Mammary epithelial cell (primary cell): Measurements from ENCODE around the gene MAPKAPK5.

ENCODE experiments used
- EZH2 ChIP-seq: IDR thresholded peaks from 2 replicates; pipeline ENCODE4 v1.6.1; 2012; ENCODE audit warnings: low read length, inconsistent platforms, borderline replicate concordance
- TF ChIP-seq, protein P1 (sequence below), 2 donors: IDR thresholded peaks in 1 of 2; conservative IDR thresholded peaks in 1 of 2; 2 replicates each; pipeline ENCODE4 v1.5.1; 2011 to 2012; ENCODE audit warnings: inconsistent platforms in 2 of 2, low read length in 2 of 2, mild to moderate bottlenecking in 2 of 2, control low read depth in 1 of 2, low read depth in 1 of 2; ENCODE audit not compliant: insufficient read depth in 1 of 2; ENCODE audit errors: extremely low read depth in 1 of 2

DNA sequence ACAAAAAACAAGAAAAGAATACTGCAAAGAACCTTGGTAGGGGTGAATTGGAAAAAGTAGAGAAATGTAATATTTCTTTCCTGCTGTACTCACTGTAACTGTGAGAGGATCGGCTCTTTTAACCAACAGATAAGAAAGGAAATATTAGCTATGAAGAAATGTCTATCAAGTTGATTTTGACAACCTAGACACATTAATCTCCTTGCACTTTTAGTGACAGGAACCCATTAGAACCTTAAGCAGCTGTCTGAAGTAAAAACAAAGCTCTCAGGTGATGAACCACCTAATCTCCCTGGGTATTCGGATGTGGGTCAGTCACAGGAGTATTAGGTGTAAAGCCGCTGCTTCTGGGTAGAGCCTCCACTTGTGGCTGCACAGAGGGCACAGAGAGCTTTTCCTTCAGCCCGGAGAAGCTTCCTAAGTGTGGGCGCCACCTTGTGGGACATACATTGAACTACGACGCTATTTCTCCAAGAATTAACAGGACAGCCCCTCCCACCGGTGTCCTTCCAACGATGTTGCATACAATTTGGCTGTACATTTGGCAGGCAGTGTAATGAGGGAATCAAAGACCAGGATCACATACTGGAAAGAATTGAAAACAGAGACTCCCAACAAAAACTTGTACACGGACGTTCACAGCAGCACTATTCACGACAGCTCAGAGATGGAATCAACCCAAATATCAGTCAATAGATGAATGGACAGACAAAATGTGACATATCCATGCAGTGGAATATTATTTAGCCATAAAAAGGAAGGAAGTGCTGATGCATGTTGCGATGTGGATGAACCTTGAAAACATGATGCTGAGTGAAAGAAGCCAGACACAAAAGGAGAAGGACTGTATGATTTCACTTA lies 28.9 kb upstream of the MAPKAPK5 start:
- TF ChIP-seq, protein P1, sequence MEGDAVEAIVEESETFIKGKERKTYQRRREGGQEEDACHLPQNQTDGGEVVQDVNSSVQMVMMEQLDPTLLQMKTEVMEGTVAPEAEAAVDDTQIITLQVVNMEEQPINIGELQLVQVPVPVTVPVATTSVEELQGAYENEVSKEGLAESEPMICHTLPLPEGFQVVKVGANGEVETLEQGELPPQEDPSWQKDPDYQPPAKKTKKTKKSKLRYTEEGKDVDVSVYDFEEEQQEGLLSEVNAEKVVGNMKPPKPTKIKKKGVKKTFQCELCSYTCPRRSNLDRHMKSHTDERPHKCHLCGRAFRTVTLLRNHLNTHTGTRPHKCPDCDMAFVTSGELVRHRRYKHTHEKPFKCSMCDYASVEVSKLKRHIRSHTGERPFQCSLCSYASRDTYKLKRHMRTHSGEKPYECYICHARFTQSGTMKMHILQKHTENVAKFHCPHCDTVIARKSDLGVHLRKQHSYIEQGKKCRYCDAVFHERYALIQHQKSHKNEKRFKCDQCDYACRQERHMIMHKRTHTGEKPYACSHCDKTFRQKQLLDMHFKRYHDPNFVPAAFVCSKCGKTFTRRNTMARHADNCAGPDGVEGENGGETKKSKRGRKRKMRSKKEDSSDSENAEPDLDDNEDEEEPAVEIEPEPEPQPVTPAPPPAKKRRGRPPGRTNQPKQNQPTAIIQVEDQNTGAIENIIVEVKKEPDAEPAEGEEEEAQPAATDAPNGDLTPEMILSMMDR (conservative IDR thresholded peaks at IDR 0.05 in 1 of 2, IDR thresholded peaks at IDR 0.05 in 1 of 2; ENCODE audit: extremely low read depth in 1 of 2, insufficient read depth in 1 of 2, low read depth in 1 of 2, low read length in 2 of 2) = peak; percentile 65 to 85
- no peak for TF ChIP-seq EZH2
